Umbilical cord (tissue), 2 donors: ENCODE results near the gene TRAPPC14. TPM values are rescaled to one million over a fixed set of nuclear protein-coding genes. Genes with fewer than 3 reads are reported as not detected.
"Not testable (repeated sequence)": the region's sequence is repeated elsewhere in the genome, so short reads cannot be mapped to it uniquely, and the experiment has no call there.

Source experiments
- DNase-seq: peaks from one replicate; pipeline ENCODE4 v3.0.0-alpha.2; 2015; ENCODE audit warnings: low spot score
- total RNA-seq: library from RNA; depleted of rRNA; stranded (reverse); fragments of >200 nt; gene quantifications from one replicate; pipeline ENCODE4 v1.2.3, GENCODE V29; 2014; ENCODE audit warnings: low replicate concordance; ENCODE audit not compliant: insufficient read depth

Gene TRAPPC14
- total RNA-seq, 1 donor from 2014 or later: 2.6 TPM

DNA sequence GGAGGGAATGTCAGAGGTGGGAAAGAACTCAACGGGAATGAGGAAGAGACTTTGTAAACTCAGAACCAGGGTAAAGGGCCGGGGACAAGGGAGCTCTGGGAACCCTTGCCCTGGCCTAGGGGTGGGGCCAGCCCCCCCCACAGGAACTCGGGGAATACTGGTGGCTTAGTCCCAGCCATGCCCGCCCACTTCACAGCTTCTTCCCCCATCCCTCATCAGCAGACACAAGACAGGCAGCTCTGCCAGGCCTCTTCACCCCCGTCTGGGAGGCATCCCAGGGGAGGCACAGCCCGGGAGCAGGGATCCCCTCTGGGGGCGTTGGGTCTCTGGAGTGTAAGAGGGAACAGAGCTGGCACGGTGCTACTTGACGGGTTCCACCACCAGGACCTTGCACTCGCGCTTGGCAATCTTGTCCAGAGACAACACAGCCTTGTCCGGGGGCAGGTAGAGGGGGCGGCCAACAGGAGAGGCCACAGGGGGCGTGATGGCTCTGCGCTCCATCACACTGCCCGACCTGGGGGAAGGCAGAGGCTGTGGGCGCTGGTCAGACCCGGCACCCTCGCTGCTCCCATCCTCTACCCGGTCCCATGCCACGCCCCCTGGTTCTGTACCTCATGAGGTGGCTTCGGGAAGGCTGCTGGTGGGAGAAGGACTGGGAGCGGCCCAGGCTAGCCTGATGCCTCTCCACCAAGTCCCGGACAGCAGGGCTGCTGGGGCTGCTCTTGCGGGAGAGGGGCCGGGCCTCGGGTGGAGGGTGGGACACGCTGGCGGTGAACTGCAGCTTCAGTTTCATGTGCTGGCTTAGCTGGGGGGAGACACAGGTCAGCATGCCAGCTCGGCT, 3.7 kb downstream of the TRAPPC14 start:
- DNase-seq: no peak

- DNase-seq: no peak
Observed at GRCh38 chr7:100153708-100154535, 4.6 kb downstream of the TRAPPC14 start.

DNA sequence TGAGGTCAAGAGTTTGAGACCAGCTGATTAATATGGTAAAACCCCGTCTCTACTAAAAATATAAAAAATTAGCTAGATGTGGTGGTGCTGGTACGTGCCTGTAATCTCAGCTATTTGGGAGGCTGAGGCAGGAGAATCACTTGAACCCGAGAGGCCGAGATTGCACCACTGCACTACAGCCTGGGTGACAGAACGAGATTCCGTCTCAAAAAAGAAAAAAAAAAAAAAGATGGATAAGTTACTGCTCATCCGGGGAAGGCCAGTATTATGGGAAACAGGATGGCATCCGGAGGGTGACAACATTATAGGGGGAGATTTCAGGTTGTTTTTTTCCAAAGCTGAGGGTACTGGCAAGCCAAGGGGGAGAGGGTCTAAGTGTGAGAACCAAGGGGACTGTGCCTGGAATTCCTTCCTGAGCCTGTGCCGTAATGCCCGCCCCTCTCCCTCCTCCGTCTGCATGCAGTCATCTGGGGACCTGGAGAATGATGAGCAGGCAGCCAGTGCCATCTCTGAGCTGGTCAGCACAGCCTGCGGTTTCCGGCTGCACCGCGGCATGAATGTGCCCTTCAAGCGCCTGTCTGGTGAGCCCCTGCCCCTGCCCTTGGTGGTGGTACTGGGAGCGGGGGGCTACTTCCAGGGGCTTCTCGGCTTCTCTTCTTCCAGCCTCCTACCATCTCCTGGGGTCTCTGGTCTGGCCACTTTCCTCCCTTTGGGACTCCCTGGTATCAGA, 5.4 kb downstream of the TRAPPC14 start:
- DNase-seq: no peak

GRCh38 chr7:100152404-100152803, 6.1 kb downstream of the TRAPPC14 start:
- DNase-seq: no peak

DNA sequence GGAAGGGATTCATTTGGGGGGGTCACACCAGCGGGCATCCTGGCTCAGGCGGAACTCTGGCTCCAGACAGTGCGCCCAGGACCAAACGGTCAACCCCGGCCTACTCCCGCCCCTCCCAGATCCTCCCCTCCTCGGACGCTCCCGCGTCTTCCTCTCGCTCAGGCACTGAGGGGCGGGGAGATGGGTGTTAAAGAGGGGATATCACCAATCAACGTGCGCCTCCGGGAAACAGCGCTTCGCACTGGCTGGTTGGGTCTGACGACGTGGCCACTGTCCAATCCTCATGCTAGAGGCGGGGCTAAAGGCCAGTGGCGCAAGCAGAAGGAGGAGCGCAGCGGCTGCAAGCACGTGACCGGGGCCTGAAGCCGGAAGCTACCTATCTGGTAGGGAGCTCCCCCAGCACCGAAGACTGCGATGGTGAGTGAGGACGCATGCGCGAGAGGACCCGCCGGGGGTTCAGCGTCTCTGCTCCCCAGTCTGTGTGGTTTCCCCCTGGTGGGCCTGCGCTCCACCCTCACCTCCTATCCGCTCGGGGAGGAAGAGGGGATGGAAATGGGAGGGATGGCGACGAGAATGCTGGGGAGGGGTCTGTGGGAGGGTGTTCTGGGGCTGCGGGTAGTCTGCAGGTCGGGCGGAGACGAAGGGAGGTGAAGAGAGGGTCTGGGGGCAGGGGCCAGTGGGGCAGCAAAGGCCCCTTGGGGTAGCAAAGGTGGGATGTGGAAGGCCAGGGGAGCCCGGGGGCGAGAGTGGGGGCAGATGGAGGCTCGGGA, 9.8 kb downstream of the TRAPPC14 start, which contains the start of gene LAMTOR4:
Gene LAMTOR4, plus strand, starts transcription at position 360 of the 770 bp plus-strand sequence. Its CDS starts 55 bp downstream, at position 415.
- DNase-seq: peak; percentile 100

GRCh38 chr7:100148225-100148558, 10.3 kb downstream of the TRAPPC14 start:
- DNase-seq: no peak

- no peak for DNase-seq
Observed at GRCh38 chr7:100147278-100147677, 11.2 kb downstream of the TRAPPC14 start.

- DNase-seq: not testable (repeated sequence)
Observed at GRCh38 chr7:100146350-100146749, 12.2 kb downstream of the TRAPPC14 start.

GRCh38 chr7:100142461-100142860, 16.1 kb downstream of the TRAPPC14 start:
- no peak for DNase-seq

DNA sequence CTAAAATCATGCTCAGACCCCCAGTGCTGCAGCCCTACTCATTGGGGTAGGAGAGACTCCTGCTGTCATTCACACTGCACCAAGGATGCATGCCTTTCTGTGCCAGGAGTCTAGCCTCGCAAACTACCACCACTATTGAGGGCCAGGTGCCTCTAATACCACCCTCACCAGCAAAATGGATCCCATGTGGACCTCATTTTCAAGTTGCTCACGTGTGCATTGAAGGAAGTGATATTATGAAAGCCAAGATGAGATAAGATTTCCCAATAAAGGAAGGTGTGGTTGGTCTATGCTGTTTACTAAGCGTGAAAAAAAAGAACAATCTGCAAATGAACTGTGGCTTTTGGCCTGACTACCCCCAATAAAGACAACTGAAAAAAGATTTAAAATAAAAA, 17.0 kb downstream of the TRAPPC14 start:
- DNase-seq: no peak

DNA sequence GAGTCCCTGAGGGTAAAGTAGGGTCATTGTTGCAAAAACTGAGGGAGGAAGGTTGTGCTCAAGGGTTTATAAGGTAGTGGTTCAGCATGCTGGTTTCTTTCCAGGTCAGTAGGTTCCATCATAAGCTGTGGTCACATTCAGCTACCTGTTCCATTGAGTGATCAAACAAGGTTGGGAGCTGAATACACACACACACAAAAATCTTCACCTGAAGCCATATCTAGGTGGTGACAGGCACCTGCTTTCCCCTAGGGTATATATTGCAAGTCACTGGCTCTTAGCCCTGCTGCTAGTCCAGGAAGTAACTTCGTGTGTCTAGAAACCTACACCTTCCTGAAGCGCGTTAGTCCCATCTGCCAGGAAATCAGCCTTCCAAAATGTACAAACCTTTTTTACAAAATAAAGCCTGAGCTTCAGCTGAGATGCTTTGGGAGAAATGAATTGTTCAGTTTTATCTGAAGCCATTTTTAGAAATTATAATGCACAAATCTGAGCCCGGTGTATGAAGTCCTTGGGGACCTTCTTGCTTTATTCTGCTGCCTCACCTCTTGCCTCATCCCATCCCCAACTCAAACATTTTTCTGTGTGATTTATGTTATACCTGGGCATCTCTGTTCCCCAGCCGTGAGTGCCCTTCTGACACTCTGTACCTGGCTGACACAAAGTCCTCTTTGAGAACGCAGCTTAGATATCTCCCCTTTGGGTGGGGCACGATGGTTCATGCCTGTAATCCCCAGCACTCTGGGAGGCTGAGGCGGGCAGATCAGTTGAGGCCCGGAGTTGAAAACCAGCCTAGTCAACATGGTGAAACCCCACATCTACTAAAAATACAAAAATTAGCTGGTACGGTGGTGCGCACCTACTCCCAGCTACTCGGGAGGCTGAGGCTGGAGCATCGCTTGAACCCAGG, 20.4 kb downstream of the TRAPPC14 start:
- no peak for DNase-seq

DNA sequence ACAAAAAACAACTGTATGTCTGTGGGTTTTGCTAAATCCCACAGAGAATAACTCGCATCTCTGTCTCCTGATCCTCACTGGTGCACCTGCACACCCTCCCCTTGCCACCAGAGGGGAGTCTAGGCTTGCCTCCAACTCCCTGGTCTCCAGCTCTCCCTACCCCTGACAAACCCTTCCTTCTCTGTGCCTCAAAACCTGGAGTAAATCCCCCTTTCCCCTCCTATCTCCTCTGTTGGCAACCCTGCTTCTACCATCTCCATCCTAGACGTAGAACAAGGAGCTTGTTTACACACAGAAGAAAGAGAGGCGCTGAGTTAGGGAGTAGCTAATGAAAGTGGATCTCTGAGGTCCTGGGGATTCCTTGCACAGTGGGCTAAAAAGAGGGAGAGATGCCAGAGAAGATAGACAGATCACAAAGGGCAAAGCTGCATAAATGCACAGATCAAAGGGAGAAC, 25.8 kb downstream of the TRAPPC14 start:
- DNase-seq: peak; percentile 75

DNA sequence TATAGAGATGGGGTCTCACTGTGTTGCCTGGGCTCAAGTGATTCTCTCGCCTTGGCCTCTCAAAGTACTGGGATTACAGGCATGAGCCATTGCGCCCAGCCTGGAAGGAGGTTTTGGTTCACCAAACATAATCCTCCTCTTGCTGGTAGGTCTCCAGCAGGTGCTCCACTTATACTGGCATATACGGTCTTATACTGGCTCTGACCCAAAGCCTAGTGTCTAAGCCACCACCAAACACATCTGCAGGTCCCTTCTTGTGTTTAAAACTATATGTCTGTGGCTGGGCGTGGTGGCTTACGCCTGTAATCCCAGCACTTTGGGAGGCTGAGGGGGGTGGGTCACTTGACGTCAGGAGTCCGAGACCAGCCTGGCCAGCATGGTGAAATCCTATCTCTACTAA, 26.4 kb downstream of the TRAPPC14 start:
- no peak for DNase-seq

DNA sequence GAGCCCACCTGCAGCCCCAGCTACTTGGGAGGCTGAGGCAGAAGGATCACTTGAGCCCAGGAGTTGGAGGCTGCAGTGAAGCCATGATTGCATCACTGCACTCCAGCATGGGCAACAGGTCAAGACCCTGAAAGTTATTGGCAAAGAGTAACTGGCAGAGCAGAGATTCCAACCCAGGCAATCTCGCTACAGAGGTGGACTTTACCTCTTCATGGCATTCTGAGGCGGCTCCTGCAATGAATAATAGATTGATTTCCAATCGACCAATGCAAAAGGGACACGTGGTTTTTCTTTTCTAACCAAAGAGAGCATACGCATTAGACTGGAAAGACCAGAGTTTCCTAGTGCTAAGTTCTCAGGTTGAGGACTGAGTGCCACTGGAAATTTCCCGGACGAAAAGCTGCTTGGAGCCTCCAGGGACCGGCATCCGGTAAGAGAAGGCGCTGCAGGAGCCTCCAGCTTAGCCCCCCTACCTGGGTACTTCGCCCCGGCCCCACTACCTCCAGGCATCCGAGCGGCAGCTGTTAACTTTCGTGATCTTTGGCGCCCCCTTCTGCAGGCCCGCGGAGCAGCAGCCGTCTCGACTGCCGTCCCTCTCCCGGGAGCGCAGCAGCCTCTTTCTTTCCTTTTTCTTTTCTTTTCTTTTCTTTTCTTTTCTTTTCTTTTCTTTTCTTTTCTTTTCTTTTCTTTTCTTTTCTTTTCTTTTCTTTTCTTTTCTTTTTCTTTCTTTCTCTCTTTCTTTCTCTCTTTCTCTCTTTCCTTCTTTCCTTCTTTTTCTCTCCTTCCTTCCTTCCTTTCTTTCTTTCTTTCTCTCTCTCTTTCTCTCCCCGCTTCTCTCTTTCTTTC, 27.7 kb downstream of the TRAPPC14 start:
- DNase-seq: peak; percentile 64

- DNase-seq: not testable (repeated sequence)
Observed at GRCh38 chr7:100130220-100130607, 28.3 kb downstream of the TRAPPC14 start.

GRCh38 chr7:100128637-100128963, 29.9 kb downstream of the TRAPPC14 start:
- DNase-seq: no peak

- DNase-seq: peak; percentile 41
Observed at GRCh38 chr7:100127866-100128636, 30.5 kb downstream of the TRAPPC14 start.
